Keratinocyte (primary cell): ENCODE results near the gene DCPS.

Experiments used
- CTCF ChIP-seq, 3 experiments: IDR thresholded peaks in 1 of 3; conservative IDR thresholded peaks in 1 of 3; optimal IDR thresholded peaks in 1 of 3; 2 replicates in 2 of 3; 3 replicates in 1 of 3; pipeline versions ENCODE3 to v1.5.1; 2011; ENCODE audit warnings: low read length in 3 of 3, mild to moderate bottlenecking in 3 of 3, moderate library complexity in 2 of 3, control low read depth in 1 of 3, inconsistent platforms in 1 of 3; ENCODE audit not compliant: insufficient read depth in 2 of 3; ENCODE audit errors: extremely low read depth in 1 of 3
- EZH2 ChIP-seq: IDR thresholded peaks from one replicate; pipeline ENCODE4 v1.6.1; 2012; ENCODE audit warnings: inconsistent platforms, mild to moderate bottlenecking, low read length, moderate library complexity

- TF ChIP-seq CTCF (optimal IDR thresholded peaks at IDR 0.05 in 1 of 3, IDR thresholded peaks at IDR 0.05 in 1 of 3, conservative IDR thresholded peaks at IDR 0.05 in 1 of 3; ENCODE audit: extremely low read depth in 1 of 3, insufficient read depth in 2 of 3, low read length in 3 of 3) (no peak), EZH2 (no peak)
Observed at GRCh38 chr11:126334659-126335462, 31.0 kb downstream of the DCPS start.
